Measurements from ENCODE around the gene TLE7. TPM values are rescaled to one million over a fixed set of nuclear protein-coding genes. Genes with fewer than 3 reads are reported as not detected.

TLE7 gene
- total RNA-seq, 2 donors from 2014 or later: 0.22 to 0.24 TPM

- Mint-ChIP-seq H3K4me1 (peaks cover 12% of the 10 kb centered on the region), H3K9me3 (peaks cover 19% of the 10 kb centered on the region), H3K27me3 (ENCODE audit: insufficient read depth) (peaks cover 16% of the 10 kb centered on the region), H3K27ac (no peak overlapping the region), H3K4me3 (no peak overlapping the region), H3K36me3 (ENCODE audit: low read depth) (peaks cover 2% of the 10 kb centered on the region)
- WGBS, 2 experiments (ENCODE audit: insufficient coverage in 1 of 2, insufficient read length in 1 of 2): 99 to 100% methylated on average over 2 to 4 of the region's 4 CpGs
- H3K9me3 ChIP-seq (ENCODE audit: control insufficient read depth, low read length): peaks cover 19% of the 10 kb centered on the region
- H3K4me1 ChIP-seq (ENCODE audit: control insufficient read depth, insufficient read depth, low read length): peaks cover 5% of the 10 kb centered on the region
- TF ChIP-seq CTCF (conservative IDR thresholded peaks at IDR 0.05): no peak
- DNase-seq: no peak
- H3K27ac ChIP-seq (ENCODE audit: low read depth, low read length): no peak overlapping the region
- no peaks in the 10 kb centered on the region for H3K36me3 ChIP-seq (ENCODE audit: control insufficient read depth, insufficient read depth, low read length)
- H3K9ac ChIP-seq (ENCODE audit: extremely low read depth, low read length, poor library complexity, severe bottlenecking): no peak overlapping the region
- peak overlapping the region; percentile 9 for H3K4me3 ChIP-seq (ENCODE audit: low read length)
- no peaks in the 10 kb centered on the region for H3K27me3 ChIP-seq (ENCODE audit: control insufficient read depth, insufficient read depth, low read length, poor library complexity, severe bottlenecking)
Measured at GRCh38 chr16:71404364-71404763, 37.5 kb downstream of the TLE7 start.

GRCh38 chr16:71402674-71403073 lies 39.2 kb downstream of the TLE7 start:
- Mint-ChIP-seq H3K4me3 (no peak overlapping the region), H3K36me3 (ENCODE audit: low read depth) (peaks cover 2% of the 10 kb centered on the region), H3K27ac (no peak overlapping the region), H3K9me3 (peaks cover 19% of the 10 kb centered on the region), H3K4me1 (peaks cover 4% of the 10 kb centered on the region), H3K27me3 (ENCODE audit: insufficient read depth) (peaks cover 16% of the 10 kb centered on the region)
- Histone ChIP-seq H3K4me3 (ENCODE audit: low read length) (no peak overlapping the region), H3K9me3 (ENCODE audit: control insufficient read depth, low read length) (peaks cover 19% of the 10 kb centered on the region), H3K4me1 (ENCODE audit: control insufficient read depth, insufficient read depth, low read length) (no peaks in the 10 kb centered on the region), H3K36me3 (ENCODE audit: control insufficient read depth, insufficient read depth, low read length) (no peaks in the 10 kb centered on the region), H3K27ac (ENCODE audit: low read depth, low read length) (no peak overlapping the region), H3K27me3 (ENCODE audit: control insufficient read depth, insufficient read depth, low read length, poor library complexity, severe bottlenecking) (no peaks in the 10 kb centered on the region), H3K9ac (ENCODE audit: extremely low read depth, low read length, poor library complexity, severe bottlenecking) (no peak overlapping the region)
- no peak for DNase-seq
- WGBS, 2 experiments (ENCODE audit: insufficient coverage in 1 of 2, insufficient read length in 1 of 2): 92 to 96% methylated on average over 11 of the region's 11 CpGs
- TF ChIP-seq CTCF (conservative IDR thresholded peaks at IDR 0.05): no peak

GRCh38 chr16:71402007-71402406 lies 39.8 kb downstream of the TLE7 start:
- H3K27me3 ChIP-seq (ENCODE audit: control insufficient read depth, insufficient read depth, low read length, poor library complexity, severe bottlenecking): no peaks in the 10 kb centered on the region
- Mint-ChIP-seq H3K4me3 (no peak overlapping the region), H3K27me3 (ENCODE audit: insufficient read depth) (peaks cover 10% of the 10 kb centered on the region), H3K4me1 (peaks cover 4% of the 10 kb centered on the region), H3K36me3 (ENCODE audit: low read depth) (peaks cover 2% of the 10 kb centered on the region), H3K27ac (no peak overlapping the region), H3K9me3 (peaks cover 19% of the 10 kb centered on the region)
- H3K4me1 ChIP-seq (ENCODE audit: control insufficient read depth, insufficient read depth, low read length): no peaks in the 10 kb centered on the region
- H3K36me3 ChIP-seq (ENCODE audit: control insufficient read depth, insufficient read depth, low read length): no peaks in the 10 kb centered on the region
- no peak overlapping the region for H3K9ac ChIP-seq (ENCODE audit: extremely low read depth, low read length, poor library complexity, severe bottlenecking)
- 78 to 84% methylated on average over 5 to 6 of the region's 6 CpGs for WGBS, 2 experiments (ENCODE audit: insufficient coverage in 1 of 2, insufficient read length in 1 of 2)
- H3K27ac ChIP-seq (ENCODE audit: low read depth, low read length): no peak overlapping the region
- H3K9me3 ChIP-seq (ENCODE audit: control insufficient read depth, low read length): peaks cover 19% of the 10 kb centered on the region
- no peak for TF ChIP-seq CTCF (conservative IDR thresholded peaks at IDR 0.05)
- no peak overlapping the region for H3K4me3 ChIP-seq (ENCODE audit: low read length)
- DNase-seq: no peak

Data from endodermal cell (in vitro differentiated cells).